ENCODE data around the gene ZNF106.

The ZNF106 gene

GRCh38 chr15:42402455-42403205 lies 88.3 kb downstream of the ZNF106 start:
- H3K4me3 ChIP-seq (ENCODE audit: low read depth, low read length), result no peak overlapping the region

GRCh38 chr15:42401544-42402454 lies 89.1 kb downstream of the ZNF106 start:
- Histone ChIP-seq H3K4me1 (ENCODE audit: control insufficient read depth, insufficient read depth, low read length) (no peaks in the 10 kb centered on the region), H3K4me3 (ENCODE audit: low read depth, low read length) (no peak overlapping the region), H3K9me3 (ENCODE audit: control insufficient read depth, insufficient read depth, low read length) (no peaks in the 10 kb centered on the region), H3K27me3 (ENCODE audit: control insufficient read depth, insufficient read depth, low read length) (no peaks in the 10 kb centered on the region), H3K9ac (ENCODE audit: low read depth, low read length) (no peak overlapping the region), H3K36me3 (ENCODE audit: control insufficient read depth, insufficient read depth, low read length) (no peaks in the 10 kb centered on the region)

More at GRCh38 chr15:42402455-42403205, 88.3 kb downstream of the ZNF106 start:
- Histone ChIP-seq H3K9ac (ENCODE audit: low read depth, low read length) (no peak overlapping the region), H3K36me3 (ENCODE audit: control insufficient read depth, insufficient read depth, low read length) (no peaks in the 10 kb centered on the region), H3K27me3 (ENCODE audit: control insufficient read depth, insufficient read depth, low read length) (no peaks in the 10 kb centered on the region), H3K4me1 (ENCODE audit: control insufficient read depth, insufficient read depth, low read length) (no peaks in the 10 kb centered on the region), H3K9me3 (ENCODE audit: control insufficient read depth, insufficient read depth, low read length) (no peaks in the 10 kb centered on the region)

- Histone ChIP-seq H3K9ac (ENCODE audit: low read depth, low read length) (no peak overlapping the region), H3K27me3 (ENCODE audit: control insufficient read depth, insufficient read depth, low read length) (no peaks in the 10 kb centered on the region), H3K4me3 (ENCODE audit: low read depth, low read length) (no peak overlapping the region), H3K9me3 (ENCODE audit: control insufficient read depth, insufficient read depth, low read length) (no peaks in the 10 kb centered on the region), H3K36me3 (ENCODE audit: control insufficient read depth, insufficient read depth, low read length) (no peaks in the 10 kb centered on the region), H3K4me1 (ENCODE audit: control insufficient read depth, insufficient read depth, low read length) (no peaks in the 10 kb centered on the region)
Observed at GRCh38 chr15:42395838-42396237, 95.1 kb downstream of the ZNF106 start.

GRCh38 chr15:42394106-42394505 lies 96.8 kb downstream of the ZNF106 start:
- Histone ChIP-seq H3K4me3 (ENCODE audit: low read depth, low read length) (no peak overlapping the region), H3K9me3 (ENCODE audit: control insufficient read depth, insufficient read depth, low read length) (no peaks in the 10 kb centered on the region), H3K36me3 (ENCODE audit: control insufficient read depth, insufficient read depth, low read length) (no peaks in the 10 kb centered on the region), H3K9ac (ENCODE audit: low read depth, low read length) (no peak overlapping the region), H3K4me1 (ENCODE audit: control insufficient read depth, insufficient read depth, low read length) (no peaks in the 10 kb centered on the region), H3K27me3 (ENCODE audit: control insufficient read depth, insufficient read depth, low read length) (no peaks in the 10 kb centered on the region)

- H3K4me1 ChIP-seq (ENCODE audit: control insufficient read depth, insufficient read depth, low read length), result no peaks in the 10 kb centered on the region
- H3K9me3 ChIP-seq (ENCODE audit: control insufficient read depth, insufficient read depth, low read length), result no peaks in the 10 kb centered on the region
- H3K27me3 ChIP-seq (ENCODE audit: control insufficient read depth, insufficient read depth, low read length), result peaks cover 3% of the 10 kb centered on the region
- H3K4me3 ChIP-seq (ENCODE audit: low read depth, low read length), result no peak overlapping the region
- H3K9ac ChIP-seq (ENCODE audit: low read depth, low read length), result no peak overlapping the region
- H3K36me3 ChIP-seq (ENCODE audit: control insufficient read depth, insufficient read depth, low read length), result no peaks in the 10 kb centered on the region
Observed at GRCh38 chr15:42392309-42393024, 98.5 kb downstream of the ZNF106 start.

GRCh38 chr15:42387603-42388002 lies 103.3 kb downstream of the ZNF106 start:
- Histone ChIP-seq H3K9me3 (ENCODE audit: control insufficient read depth, insufficient read depth, low read length) (no peaks in the 10 kb centered on the region), H3K4me1 (ENCODE audit: control insufficient read depth, insufficient read depth, low read length) (peaks cover 11% of the 10 kb centered on the region), H3K9ac (ENCODE audit: low read depth, low read length) (no peak overlapping the region), H3K27me3 (ENCODE audit: control insufficient read depth, insufficient read depth, low read length) (peaks cover 14% of the 10 kb centered on the region), H3K4me3 (ENCODE audit: low read depth, low read length) (no peak overlapping the region), H3K36me3 (ENCODE audit: control insufficient read depth, insufficient read depth, low read length) (no peaks in the 10 kb centered on the region)

- peaks cover 11% of the 10 kb centered on the region for H3K4me1 ChIP-seq (ENCODE audit: control insufficient read depth, insufficient read depth, low read length)
- no peak overlapping the region for H3K9ac ChIP-seq (ENCODE audit: low read depth, low read length)
- peaks cover 26% of the 10 kb centered on the region for H3K27me3 ChIP-seq (ENCODE audit: control insufficient read depth, insufficient read depth, low read length)
- H3K9me3 ChIP-seq (ENCODE audit: control insufficient read depth, insufficient read depth, low read length), result no peaks in the 10 kb centered on the region
- H3K4me3 ChIP-seq (ENCODE audit: low read depth, low read length), result no peak overlapping the region
- no peaks in the 10 kb centered on the region for H3K36me3 ChIP-seq (ENCODE audit: control insufficient read depth, insufficient read depth, low read length)
Observed at GRCh38 chr15:42385980-42386700, 104.8 kb downstream of the ZNF106 start.

GRCh38 chr15:42385206-42385979 lies 105.5 kb downstream of the ZNF106 start:
- peaks cover 11% of the 10 kb centered on the region for H3K4me1 ChIP-seq (ENCODE audit: control insufficient read depth, insufficient read depth, low read length)
- no peaks in the 10 kb centered on the region for H3K36me3 ChIP-seq (ENCODE audit: control insufficient read depth, insufficient read depth, low read length)
- peaks cover 32% of the 10 kb centered on the region for H3K27me3 ChIP-seq (ENCODE audit: control insufficient read depth, insufficient read depth, low read length)
- no peaks in the 10 kb centered on the region for H3K9me3 ChIP-seq (ENCODE audit: control insufficient read depth, insufficient read depth, low read length)
- H3K4me3 ChIP-seq (ENCODE audit: low read depth, low read length), result no peak overlapping the region
- no peak overlapping the region for H3K9ac ChIP-seq (ENCODE audit: low read depth, low read length)

- peaks cover 11% of the 10 kb centered on the region for H3K4me1 ChIP-seq (ENCODE audit: control insufficient read depth, insufficient read depth, low read length)
- H3K4me3 ChIP-seq (ENCODE audit: low read depth, low read length), result no peak overlapping the region
- H3K36me3 ChIP-seq (ENCODE audit: control insufficient read depth, insufficient read depth, low read length), result no peaks in the 10 kb centered on the region
- peaks cover 40% of the 10 kb centered on the region for H3K27me3 ChIP-seq (ENCODE audit: control insufficient read depth, insufficient read depth, low read length)
- H3K9ac ChIP-seq (ENCODE audit: low read depth, low read length), result no peak overlapping the region
- H3K9me3 ChIP-seq (ENCODE audit: control insufficient read depth, insufficient read depth, low read length), result no peaks in the 10 kb centered on the region
Observed at GRCh38 chr15:42384597-42384996, 106.3 kb downstream of the ZNF106 start.

GRCh38 chr15:42378011-42378410 lies 112.9 kb downstream of the ZNF106 start:
- Histone ChIP-seq H3K27me3 (ENCODE audit: control insufficient read depth, insufficient read depth, low read length) (peaks cover 87% of the 10 kb centered on the region), H3K9me3 (ENCODE audit: control insufficient read depth, insufficient read depth, low read length) (peaks cover 2% of the 10 kb centered on the region), H3K4me3 (ENCODE audit: low read depth, low read length) (no peak overlapping the region), H3K9ac (ENCODE audit: low read depth, low read length) (no peak overlapping the region), H3K4me1 (ENCODE audit: control insufficient read depth, insufficient read depth, low read length) (no peaks in the 10 kb centered on the region), H3K36me3 (ENCODE audit: control insufficient read depth, insufficient read depth, low read length) (no peaks in the 10 kb centered on the region)
